Stimulated activated CD4-positive, alpha-beta T cell treated with anti-CD3 and anti-CD28 coated beads, Interleukin-15, amount 100 ng/mL, for 24 hours (primary cell): ENCODE results near the gene KIF13A.
"Not testable (repeated sequence)": the region's sequence is repeated elsewhere in the genome, so short reads cannot be mapped to it uniquely, and the experiment has no call there.

Source experiments
- DNase-seq: peaks from one replicate; pipeline ENCODE4 v3.0.0-alpha.2; 2020

Gene KIF13A

DNA sequence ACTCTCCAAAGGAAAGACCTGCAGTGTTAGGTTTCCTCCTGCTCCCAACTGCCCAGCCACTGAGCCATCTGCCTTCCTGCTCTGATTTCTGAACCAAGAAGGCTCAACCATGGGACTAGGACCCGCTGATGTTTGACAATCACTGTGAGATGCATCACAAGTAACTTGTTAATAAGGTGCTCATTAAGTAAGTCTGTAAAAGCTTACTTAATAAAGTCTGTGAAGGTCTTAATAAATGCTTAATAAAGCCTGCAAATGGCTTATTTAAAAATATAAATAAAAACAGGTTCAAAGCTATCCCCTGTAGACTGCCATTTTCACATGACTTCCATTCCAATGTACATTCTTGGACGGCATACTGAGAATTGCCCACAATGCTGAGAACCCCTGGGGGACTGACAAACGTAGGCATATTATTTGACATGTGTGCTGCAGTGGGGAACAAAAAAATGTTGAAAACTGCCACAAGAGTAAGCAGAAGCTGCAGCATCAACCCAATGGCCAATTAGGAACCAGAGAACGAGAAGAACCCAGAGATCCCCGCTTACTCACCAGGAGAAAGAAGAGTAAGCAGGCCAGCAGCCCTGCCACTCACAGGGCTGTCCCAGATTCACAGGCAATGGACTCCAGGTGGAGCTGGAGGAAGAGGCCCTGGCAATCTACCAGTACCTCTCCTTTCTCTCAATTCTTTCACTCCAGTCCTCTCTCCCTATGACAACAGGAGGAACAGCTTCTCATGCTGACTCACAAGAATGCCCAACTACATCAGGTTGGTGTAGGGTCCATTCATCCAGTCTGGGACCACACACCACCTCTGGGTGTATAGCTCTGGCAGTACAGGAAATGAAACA lies 19.5 kb downstream of the KIF13A start:
- no peak for DNase-seq

- DNase-seq = no peak
These were observed 21.0 kb downstream of the KIF13A start for GRCh38 chr6:17966451-17966850.

DNA sequence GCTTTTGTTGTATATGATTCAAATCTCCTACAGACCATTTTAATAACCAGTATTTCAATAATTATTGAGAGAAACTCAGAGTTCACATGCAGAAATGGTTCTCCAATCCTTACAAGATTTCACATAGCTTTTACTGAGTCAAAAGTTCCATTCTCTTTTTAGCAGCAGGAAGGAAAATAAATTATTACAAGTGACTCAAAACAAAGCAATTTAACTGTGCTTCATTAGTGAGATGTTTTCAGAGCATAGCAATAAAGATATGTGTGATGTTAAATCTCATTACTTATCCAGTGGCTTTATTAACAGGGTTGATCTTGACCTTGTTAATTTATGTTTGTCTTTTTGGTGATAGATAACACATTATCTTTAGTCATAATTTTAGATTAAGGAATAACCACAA lies 22.0 kb downstream of the KIF13A start:
- no peak for DNase-seq

GRCh38 chr6:17964633-17965032 lies 22.8 kb downstream of the KIF13A start:
- DNase-seq = no peak

DNA sequence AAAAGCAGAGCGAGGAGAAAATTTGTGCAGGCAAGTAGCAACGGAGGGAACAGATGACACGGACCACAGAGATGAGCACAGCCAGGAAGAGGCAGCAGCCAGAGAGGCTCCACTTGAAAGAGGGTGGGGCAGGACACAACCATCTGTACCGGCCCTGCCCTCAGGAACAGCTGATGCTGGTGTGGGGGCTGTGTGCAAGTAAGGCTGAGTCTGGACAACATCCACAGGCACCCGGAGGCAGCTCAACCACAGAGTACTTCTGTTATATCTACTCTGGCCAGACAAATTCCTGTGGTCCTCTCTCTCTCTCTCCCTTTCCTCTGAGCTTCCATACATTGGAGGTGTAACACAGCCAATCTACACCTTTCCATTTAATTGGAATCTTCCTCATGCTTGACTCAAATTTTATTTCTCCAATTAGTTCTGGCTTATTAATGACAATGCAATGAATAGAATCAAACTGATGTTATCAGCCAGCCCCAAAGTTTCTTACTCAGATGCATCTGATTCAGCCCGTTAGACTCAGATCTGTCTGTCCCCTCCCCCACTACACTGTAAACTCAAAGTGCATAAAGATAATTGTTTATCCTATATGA lies 24.9 kb downstream of the KIF13A start:
- no peak for DNase-seq

DNA sequence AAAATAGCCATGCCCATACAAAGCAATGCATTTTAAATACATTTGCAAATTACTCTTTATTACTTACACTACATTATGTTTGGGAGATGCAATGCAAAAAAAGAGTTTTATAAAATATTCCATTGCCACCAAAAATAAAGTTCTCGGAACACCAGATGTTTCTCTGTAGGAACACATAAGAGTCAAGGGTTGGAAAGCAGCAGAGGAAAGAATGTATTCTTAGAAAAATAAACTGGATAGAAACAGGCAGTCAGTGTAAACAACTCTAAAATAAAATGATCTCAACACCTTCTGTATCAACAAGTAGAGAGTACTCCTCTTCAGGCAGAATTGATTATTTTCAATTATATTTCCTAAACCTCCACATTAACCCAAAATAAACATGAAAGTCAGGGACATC lies 28.1 kb downstream of the KIF13A start:
- no peak for DNase-seq

- DNase-seq = no peak
These were observed 29.4 kb downstream of the KIF13A start for GRCh38 chr6:17957904-17958620.

DNA sequence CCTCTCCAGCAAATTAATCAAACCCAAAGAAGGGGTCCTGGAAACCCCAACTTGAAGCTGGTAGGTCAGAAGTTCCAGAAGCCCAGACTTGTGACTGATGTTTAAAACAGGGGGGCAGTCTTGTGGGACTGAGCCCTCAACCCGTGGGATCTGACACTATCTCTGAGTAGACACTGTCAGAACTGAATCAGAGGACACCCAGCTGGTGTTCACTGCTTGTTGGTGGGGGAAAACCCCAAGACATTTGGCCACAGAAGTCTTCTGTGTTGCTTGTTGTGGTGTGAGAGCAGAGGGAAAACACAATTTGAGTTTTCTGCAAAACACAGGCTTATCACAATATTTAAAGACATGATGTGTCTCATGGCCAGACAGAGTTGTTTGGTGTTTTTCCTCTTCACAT lies 29.9 kb downstream of the KIF13A start:
- no peak for DNase-seq

DNA sequence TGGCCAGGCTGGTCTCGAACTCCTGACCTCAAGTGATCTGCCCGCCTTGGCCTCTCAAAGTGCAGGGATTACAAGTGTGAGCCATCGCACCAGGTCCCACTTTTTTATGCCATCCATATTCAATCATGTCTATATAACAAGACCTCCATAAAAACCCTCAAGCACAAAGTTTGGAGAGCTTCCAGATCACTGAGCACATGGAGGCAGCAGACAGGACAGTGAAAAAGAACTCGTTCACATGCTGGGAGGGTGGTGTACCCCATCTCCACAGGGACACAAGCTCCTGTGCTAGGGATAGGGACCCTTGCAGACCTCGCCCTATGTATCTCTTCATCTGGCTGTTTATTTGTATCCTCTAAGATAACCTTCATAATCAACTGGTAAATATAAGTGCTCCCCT lies 30.3 kb downstream of the KIF13A start:
- no peak for DNase-seq

DNA sequence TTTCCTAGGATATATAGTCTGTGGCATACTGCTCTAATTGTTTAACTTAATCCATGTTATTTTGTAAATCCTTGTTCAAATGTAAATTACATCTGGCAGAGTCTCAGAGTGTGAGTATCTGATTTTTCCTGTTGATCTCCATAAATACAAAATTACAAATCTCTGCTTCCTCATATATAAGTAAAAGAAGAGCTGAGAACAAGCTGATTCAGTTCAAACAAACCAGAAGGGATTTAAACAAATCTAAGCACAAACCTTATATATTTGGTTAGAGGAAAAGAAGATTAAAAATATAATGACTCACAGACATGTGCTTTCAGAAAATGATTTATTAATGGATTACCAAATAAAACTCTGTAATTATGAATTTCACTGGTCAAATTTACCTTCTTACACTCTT lies 37.3 kb downstream of the KIF13A start:
- no peak for DNase-seq

DNA sequence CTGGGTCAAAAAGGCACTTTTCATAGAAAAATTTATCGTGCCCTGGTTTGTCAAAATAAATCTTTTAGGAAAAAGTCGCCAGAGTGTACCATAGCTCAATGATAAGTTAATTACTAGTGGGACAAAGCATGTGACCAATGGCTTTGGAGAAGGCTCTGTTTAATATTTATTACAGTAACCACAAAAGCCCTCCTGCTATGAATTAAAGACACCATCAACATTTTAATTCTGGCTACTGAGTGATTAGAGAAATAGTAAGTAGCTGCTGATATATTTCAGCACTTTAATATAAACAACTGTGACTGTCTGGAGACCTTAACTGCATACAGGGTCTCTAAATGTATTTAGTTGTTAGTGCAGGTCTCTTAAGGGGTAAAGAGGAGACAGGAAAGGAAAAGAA lies 38.3 kb downstream of the KIF13A start:
- no peak for DNase-seq

DNA sequence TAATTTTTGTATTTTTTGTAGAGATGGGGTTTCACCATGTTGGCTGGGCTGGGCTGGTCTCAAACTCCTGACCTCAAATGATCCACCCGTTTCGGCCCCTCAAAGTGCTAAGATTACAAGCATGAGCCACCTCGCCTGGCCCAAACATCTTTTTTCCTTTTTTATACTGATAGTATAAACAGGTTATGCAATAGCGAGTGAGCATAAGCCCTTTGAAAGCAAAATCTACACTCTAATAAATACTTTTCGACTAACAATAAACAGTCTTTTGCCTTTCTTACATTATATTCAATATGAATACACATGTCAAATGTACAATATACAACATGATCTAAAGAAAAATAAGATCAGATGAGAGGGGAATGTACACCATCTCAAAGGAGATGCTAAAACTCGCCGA lies 38.7 kb downstream of the KIF13A start:
- no peak for DNase-seq

GRCh38 chr6:17947574-17947973 lies 39.9 kb downstream of the KIF13A start:
- DNase-seq = not testable (repeated sequence)

- no peak for DNase-seq
These were observed 41.9 kb downstream of the KIF13A start for GRCh38 chr6:17945575-17945974.

GRCh38 chr6:17945111-17945510 lies 42.3 kb downstream of the KIF13A start:
- DNase-seq = no peak

- DNase-seq = no peak
These were observed 46.1 kb downstream of the KIF13A start for GRCh38 chr6:17941318-17941717.

GRCh38 chr6:17940151-17940792 lies 47.2 kb downstream of the KIF13A start:
- DNase-seq = no peak

GRCh38 chr6:17938901-17939300 lies 48.5 kb downstream of the KIF13A start:
- DNase-seq = no peak

DNA sequence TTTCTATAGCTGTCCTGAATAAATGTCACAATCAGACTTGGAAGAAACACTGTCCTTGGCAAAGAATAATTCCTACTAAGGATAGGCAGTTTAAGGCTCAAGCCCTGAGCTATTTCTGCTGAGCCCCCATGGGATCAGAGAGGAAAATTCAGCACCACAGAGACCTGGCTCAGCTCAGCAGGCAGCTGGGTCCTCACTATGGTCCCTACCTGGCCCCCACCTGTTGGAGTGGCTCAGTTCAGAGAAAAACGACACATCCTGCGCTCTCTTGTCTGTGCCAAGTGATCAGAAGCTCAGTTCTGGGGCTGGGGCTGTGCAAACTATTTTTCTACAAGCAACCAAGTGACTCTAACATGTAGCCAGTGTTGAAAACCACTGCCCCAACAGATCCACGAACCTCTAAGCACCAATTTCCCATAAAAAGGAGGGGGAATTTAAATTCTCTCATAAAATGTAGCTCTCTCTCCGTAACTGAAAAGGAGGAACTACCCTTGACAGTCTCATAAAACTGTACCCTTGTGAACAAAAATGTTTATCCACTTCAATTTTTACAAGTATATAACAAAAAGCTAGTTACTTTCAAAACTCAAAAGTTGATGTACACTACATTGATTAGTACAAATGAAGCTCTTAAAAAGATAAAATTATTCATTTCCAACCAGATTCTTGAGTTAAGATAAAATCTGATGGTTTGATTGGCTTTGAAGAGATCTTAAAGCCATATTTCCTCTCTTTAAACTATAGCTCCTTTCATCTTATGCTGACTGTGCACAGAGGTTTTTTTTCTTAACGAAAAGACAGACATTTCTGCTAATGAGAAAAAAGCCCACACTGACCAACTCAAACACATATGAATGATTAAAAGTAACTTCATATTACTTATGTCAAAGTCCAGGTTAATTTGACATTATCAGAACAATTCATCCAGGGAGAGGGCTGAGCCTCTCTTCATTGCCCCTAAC lies 52.0 kb downstream of the KIF13A start:
- DNase-seq = no peak

DNA sequence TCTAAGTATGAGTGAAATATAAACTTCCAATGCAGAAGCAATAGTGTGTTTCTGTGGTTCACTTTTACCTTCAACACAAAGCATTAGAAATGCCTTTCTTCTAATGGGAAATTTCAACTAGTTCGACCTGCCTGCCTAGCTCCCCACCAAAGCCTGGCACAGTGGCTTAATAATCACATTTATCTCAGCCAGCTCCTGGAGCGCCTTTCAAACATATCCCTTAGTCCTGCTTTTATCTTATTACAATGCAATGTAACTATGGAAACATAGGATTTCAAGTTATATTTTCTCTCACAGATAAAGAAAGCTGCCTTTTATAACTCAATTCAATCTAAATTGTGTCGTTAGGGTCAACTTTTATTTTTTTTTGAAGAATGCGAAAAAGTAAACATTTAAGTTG lies 53.7 kb downstream of the KIF13A start:
- no peak for DNase-seq

DNA sequence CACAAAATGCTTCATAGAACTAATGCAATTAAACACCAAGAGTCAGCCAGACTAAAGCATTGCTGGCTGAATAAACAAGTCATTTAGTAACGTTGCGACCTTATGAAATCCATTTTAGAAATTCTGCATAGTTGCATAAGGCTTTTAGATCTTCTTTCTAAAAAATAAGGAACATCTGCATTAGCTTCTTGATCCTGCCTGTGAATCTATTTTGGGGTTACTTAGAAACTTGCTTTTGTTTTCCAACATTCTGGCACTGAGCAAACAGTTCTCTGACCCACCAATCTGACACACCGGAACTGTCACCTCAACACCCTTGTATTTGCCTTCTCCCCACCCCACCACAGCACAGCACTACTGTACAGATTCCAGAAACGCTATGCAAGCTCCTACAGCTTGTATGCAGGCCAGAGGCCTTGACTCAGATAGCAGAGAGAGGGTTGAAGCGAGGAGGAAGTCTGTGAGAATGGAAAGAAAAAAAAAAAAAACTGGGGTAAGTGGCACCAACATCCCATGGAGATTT lies 55.0 kb downstream of the KIF13A start:
- no peak for DNase-seq

DNA sequence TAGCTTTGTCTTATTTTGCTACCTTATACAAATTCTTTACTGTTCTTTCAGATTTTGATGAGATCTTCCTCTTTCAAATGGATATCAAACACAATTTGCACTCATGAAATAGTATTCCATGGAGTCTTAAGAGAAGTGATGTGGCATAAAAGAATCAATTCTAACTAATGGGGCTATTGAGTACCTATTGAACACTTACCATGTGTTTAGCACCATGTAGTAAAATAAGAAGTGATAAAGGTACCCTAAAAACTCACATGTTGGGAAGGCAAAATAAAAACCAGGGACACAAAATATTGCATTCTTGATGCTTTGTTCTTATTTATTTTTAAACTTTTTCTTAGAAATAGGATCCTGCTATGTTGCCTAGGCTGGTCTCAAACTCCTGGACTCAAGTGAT lies 56.2 kb downstream of the KIF13A start:
- DNase-seq = no peak
